GM19351 (cell line): ENCODE measurements around the gene MTMR3.

Experiments used
- ATAC-seq: cut with Tn5 transposase; IDR thresholded peaks from one replicate; pipeline ENCODE4 v1.9.1; 2021; ENCODE audit warnings: mild to moderate bottlenecking, moderate library complexity; ENCODE audit not compliant: unreplicated experiment

Gene MTMR3

GRCh38 chr22:29998627-29999384, 115.8 kb downstream of the MTMR3 start:
- no peak for ATAC-seq

GRCh38 chr22:30000566-30000965, 117.6 kb downstream of the MTMR3 start:
- ATAC-seq, result no peak

- no peak for ATAC-seq
Observed at GRCh38 chr22:30001459-30001858, 118.5 kb downstream of the MTMR3 start.

GRCh38 chr22:30002861-30003486, 120.0 kb downstream of the MTMR3 start:
- ATAC-seq, result no peak

- no peak for ATAC-seq
Observed at GRCh38 chr22:30004101-30004500, 121.1 kb downstream of the MTMR3 start.

GRCh38 chr22:30004694-30005093, 121.7 kb downstream of the MTMR3 start:
- ATAC-seq, result no peak

GRCh38 chr22:30005213-30005857, 122.4 kb downstream of the MTMR3 start:
- ATAC-seq, result no peak

- no peak for ATAC-seq
Observed at GRCh38 chr22:30007361-30007760, 124.4 kb downstream of the MTMR3 start.

GRCh38 chr22:30008401-30008800, 125.4 kb downstream of the MTMR3 start:
- ATAC-seq, result no peak

- no peak for ATAC-seq
Observed at GRCh38 chr22:30009478-30009877, 126.5 kb downstream of the MTMR3 start.

GRCh38 chr22:30010789-30011405, 127.9 kb downstream of the MTMR3 start:
- ATAC-seq, result no peak

GRCh38 chr22:30013201-30013600, 130.2 kb downstream of the MTMR3 start:
- no peak for ATAC-seq

- ATAC-seq, result no peak
Observed at GRCh38 chr22:30014244-30014643, 131.3 kb downstream of the MTMR3 start.

GRCh38 chr22:30015229-30015797, 132.3 kb downstream of the MTMR3 start:
- no peak for ATAC-seq

GRCh38 chr22:30015846-30016245, 132.9 kb downstream of the MTMR3 start:
- no peak for ATAC-seq

- ATAC-seq, result no peak
Observed at GRCh38 chr22:30016596-30016995, 133.6 kb downstream of the MTMR3 start.

GRCh38 chr22:30017375-30018223, 134.6 kb downstream of the MTMR3 start:
- no peak for ATAC-seq

- ATAC-seq, result no peak
Observed at GRCh38 chr22:30020511-30020910, 137.5 kb downstream of the MTMR3 start.

GRCh38 chr22:30021338-30021737, 138.4 kb downstream of the MTMR3 start:
- no peak for ATAC-seq

GRCh38 chr22:30021881-30022619, 139.1 kb downstream of the MTMR3 start:
- no peak for ATAC-seq
